GM21723 (cell line): ENCODE data around the gene FGF6.
"Not testable (repeated sequence)": the region's sequence is repeated elsewhere in the genome, so short reads cannot be mapped to it uniquely, and the experiment has no call there.

Experiments
- ATAC-seq: cut with Tn5 transposase; IDR thresholded peaks from one replicate; pipeline ENCODE4 v1.9.1; 2021; ENCODE audit warnings: mild to moderate bottlenecking, moderate library complexity; ENCODE audit not compliant: unreplicated experiment

Gene FGF6

GRCh38 chr12:4421590-4422031 lies 24.0 kb downstream of the FGF6 start:
- no peak for ATAC-seq

- no peak for ATAC-seq
Measured at GRCh38 chr12:4420138-4420670, 25.4 kb downstream of the FGF6 start.

- ATAC-seq: no peak
Measured at GRCh38 chr12:4418913-4419312, 26.7 kb downstream of the FGF6 start.

- ATAC-seq: no peak
Measured at GRCh38 chr12:4417936-4418335, 27.7 kb downstream of the FGF6 start.

- no peak for ATAC-seq
Measured at GRCh38 chr12:4417455-4417854, 28.2 kb downstream of the FGF6 start.

GRCh38 chr12:4416276-4416675 lies 29.3 kb downstream of the FGF6 start:
- no peak for ATAC-seq

- ATAC-seq: no peak
Measured at GRCh38 chr12:4412465-4412864, 33.1 kb downstream of the FGF6 start.

- no peak for ATAC-seq
Measured at GRCh38 chr12:4412056-4412455, 33.6 kb downstream of the FGF6 start.

- ATAC-seq: no peak
Measured at GRCh38 chr12:4407136-4407535, 38.5 kb downstream of the FGF6 start.

- ATAC-seq: not testable (repeated sequence)
Measured at GRCh38 chr12:4404877-4405637, 40.6 kb downstream of the FGF6 start.

GRCh38 chr12:4402996-4403395 lies 42.6 kb downstream of the FGF6 start:
- ATAC-seq: no peak

GRCh38 chr12:4401117-4401516 lies 44.5 kb downstream of the FGF6 start:
- ATAC-seq: no peak

- ATAC-seq: no peak
Measured at GRCh38 chr12:4395818-4396217, 49.8 kb downstream of the FGF6 start.

GRCh38 chr12:4393211-4393610 lies 52.4 kb downstream of the FGF6 start:
- no peak for ATAC-seq

- ATAC-seq: no peak
Measured at GRCh38 chr12:4392223-4392742, 53.3 kb downstream of the FGF6 start.

- no peak for ATAC-seq
Measured at GRCh38 chr12:4388662-4389061, 57.0 kb downstream of the FGF6 start.

GRCh38 chr12:4388032-4388431 lies 57.6 kb downstream of the FGF6 start:
- ATAC-seq: no peak

- no peak for ATAC-seq
Measured at GRCh38 chr12:4387607-4388006, 58.0 kb downstream of the FGF6 start.

GRCh38 chr12:4386801-4387200 lies 58.8 kb downstream of the FGF6 start:
- no peak for ATAC-seq
